Nephron progenitor cell (in vitro differentiated cells): ENCODE data around the gene CC2D2A.

Experiments used
- DNase-seq: peaks from one replicate; pipeline ENCODE4 v3.0.0; 2021
- H3K27ac Mint-ChIP-seq: 2 replicates; pipeline ENCODE4 v1.8.0; 2021; ENCODE audit warnings: mild to moderate bottlenecking, moderate library complexity, mixed read lengths
- H3K27me3 Mint-ChIP-seq: 2 replicates; pipeline ENCODE4 v1.8.0; 2021; ENCODE audit warnings: mild to moderate bottlenecking, low read depth, mixed read lengths; ENCODE audit not compliant: poor library complexity
- H3K36me3 Mint-ChIP-seq: 2 replicates; pipeline ENCODE4 v1.8.0; 2021; ENCODE audit warnings: low read depth, mixed read lengths
- H3K4me1 Mint-ChIP-seq: 2 replicates; pipeline ENCODE4 v1.8.0; 2021; ENCODE audit warnings: mixed read lengths
- H3K4me3 Mint-ChIP-seq: 2 replicates; pipeline ENCODE4 v1.8.0; 2021; ENCODE audit warnings: mild to moderate bottlenecking, moderate library complexity, mixed read lengths
- H3K9me3 Mint-ChIP-seq: 2 replicates; pipeline ENCODE4 v1.8.0; 2021; ENCODE audit warnings: mild to moderate bottlenecking, moderate library complexity, mixed read lengths
- TF ChIP-seq, protein P1 (sequence below): fragments of 200-600 bp; sonication (generic); IDR thresholded peaks from 2 replicates; pipeline ENCODE4 v1.5.0; 2021; ENCODE audit warnings: antibody characterized with exemption

Gene CC2D2A

DNA sequence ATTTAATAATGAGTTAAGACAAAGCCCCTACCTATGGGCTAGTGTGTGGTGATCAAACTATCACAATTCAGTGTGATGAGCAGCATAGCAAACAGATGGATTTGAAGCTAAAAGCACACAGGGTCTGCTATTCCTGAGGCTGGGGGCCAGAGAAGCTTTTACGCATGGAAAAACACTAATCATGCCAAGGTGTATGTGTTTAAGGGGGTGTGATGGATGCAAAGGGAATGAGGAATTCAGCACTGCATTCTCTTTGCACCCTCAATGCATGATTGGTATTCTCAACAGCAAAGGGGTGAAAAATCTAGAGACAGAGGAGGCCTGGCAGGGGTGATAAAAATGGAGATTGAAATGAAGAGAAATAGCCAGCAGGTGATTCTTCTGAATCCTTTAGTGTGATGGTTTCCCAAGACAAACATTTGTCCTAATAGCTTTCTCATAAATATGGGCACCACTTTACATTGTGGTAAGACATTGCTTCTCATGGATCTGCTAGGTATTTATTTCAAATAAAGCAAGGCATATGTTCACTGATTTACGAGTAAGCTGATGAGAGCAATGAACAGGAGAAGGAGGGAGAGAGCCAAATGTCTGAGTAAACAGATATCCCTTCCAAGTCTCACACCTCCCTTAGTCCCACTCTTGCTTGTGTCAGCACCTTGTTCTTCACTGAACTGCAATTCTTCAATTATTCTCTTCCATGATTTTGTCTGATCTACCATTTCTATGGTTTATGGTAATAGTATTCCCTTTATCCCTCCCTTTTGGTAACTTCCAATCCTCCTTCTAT lies 26.1 kb upstream of the CC2D2A start:
- H3K27me3 Mint-ChIP-seq: peaks cover 7% of the 10 kb centered on the region
- no peak overlapping the region for H3K4me3 Mint-ChIP-seq
- TF ChIP-seq, protein P1, sequence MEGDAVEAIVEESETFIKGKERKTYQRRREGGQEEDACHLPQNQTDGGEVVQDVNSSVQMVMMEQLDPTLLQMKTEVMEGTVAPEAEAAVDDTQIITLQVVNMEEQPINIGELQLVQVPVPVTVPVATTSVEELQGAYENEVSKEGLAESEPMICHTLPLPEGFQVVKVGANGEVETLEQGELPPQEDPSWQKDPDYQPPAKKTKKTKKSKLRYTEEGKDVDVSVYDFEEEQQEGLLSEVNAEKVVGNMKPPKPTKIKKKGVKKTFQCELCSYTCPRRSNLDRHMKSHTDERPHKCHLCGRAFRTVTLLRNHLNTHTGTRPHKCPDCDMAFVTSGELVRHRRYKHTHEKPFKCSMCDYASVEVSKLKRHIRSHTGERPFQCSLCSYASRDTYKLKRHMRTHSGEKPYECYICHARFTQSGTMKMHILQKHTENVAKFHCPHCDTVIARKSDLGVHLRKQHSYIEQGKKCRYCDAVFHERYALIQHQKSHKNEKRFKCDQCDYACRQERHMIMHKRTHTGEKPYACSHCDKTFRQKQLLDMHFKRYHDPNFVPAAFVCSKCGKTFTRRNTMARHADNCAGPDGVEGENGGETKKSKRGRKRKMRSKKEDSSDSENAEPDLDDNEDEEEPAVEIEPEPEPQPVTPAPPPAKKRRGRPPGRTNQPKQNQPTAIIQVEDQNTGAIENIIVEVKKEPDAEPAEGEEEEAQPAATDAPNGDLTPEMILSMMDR: no peak
- H3K36me3 Mint-ChIP-seq: peaks cover 35% of the 10 kb centered on the region
- DNase-seq: no peak
- H3K9me3 Mint-ChIP-seq: peaks cover 30% of the 10 kb centered on the region
- peak overlapping the region; percentile 84 for H3K27ac Mint-ChIP-seq
- peaks cover 10% of the 10 kb centered on the region for H3K4me1 Mint-ChIP-seq

GRCh38 chr4:15444276-15444675 lies 25.4 kb upstream of the CC2D2A start:
- Mint-ChIP-seq H3K27me3 (peaks cover 7% of the 10 kb centered on the region), H3K4me1 (peaks cover 10% of the 10 kb centered on the region), H3K36me3 (peaks cover 35% of the 10 kb centered on the region), H3K4me3 (no peak overlapping the region), H3K27ac (no peak overlapping the region), H3K9me3 (peaks cover 30% of the 10 kb centered on the region)
- TF ChIP-seq, protein P1: no peak
- no peak for DNase-seq

DNA sequence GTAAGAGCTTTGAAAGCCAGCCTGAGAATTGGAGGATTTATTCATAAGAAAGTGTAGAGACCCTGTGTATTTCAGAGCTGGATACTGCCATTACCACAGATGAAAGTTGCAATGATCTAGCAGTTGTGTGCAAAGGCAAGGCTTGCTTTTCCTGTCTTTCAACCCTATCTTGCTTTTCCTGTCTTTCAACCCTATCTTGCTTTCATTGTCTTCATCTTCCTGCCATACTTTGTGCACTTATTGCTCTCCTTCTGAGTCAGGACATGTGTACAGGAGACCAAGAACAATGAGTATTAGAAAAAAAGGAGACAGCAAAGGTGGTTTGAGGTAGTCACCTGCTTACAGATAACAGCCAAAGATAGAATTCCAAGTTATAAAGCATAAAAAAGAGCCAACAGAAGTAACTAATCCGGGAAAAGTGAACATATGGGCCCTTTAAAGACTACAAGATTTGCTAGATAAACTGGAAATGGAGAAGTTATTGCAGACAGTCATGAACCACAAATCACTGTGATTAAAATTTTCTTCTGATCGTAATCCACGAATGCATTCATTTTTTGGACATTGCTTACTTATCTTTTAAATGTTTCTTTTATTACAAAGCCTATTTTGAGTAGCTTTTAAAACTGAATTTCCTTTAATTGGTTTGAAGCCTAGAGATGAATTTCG lies 24.7 kb upstream of the CC2D2A start:
- TF ChIP-seq, protein P1: no peak
- no peak for DNase-seq
- H3K27me3 Mint-ChIP-seq: peaks cover 7% of the 10 kb centered on the region
- H3K9me3 Mint-ChIP-seq: peaks cover 30% of the 10 kb centered on the region
- peaks cover 10% of the 10 kb centered on the region for H3K4me1 Mint-ChIP-seq
- no peak overlapping the region for H3K4me3 Mint-ChIP-seq
- no peak overlapping the region for H3K27ac Mint-ChIP-seq
- peaks cover 35% of the 10 kb centered on the region for H3K36me3 Mint-ChIP-seq

DNA sequence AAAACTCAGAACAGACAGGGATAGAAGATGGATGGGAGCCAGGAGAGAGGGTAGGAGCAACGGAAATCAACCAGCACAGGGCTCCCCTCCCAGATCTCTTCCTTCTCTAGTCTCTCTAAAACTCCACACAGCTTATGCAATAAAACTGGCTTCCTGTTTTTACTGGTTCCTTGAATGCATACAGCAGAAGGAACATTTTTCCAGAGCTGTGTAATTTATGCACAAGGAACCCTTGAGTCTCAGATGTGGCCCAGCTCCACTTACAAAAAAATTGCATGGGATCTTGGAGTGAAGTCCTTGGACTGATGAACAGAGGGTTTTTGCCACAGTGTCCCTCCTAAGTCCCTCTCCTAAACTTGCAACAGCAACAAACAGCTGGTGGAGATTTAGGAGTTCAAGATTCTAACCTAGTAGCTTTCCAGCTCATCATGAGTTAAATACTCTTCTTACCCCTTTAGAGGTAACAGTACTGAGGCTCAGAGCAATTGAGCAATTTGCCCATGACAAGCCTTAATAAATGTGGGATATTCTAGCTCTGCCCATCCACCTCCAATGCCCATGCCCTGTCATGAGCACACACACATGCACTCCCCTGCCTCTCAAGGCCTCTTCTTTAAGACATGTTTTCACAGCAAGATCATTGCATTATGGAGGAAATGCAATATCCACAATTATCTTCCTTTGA lies 18.4 kb upstream of the CC2D2A start:
- Mint-ChIP-seq H3K4me1 (no peaks in the 10 kb centered on the region), H3K4me3 (no peak overlapping the region), H3K27ac (peak overlapping the region; percentile 7), H3K27me3 (no peaks in the 10 kb centered on the region), H3K9me3 (peaks cover 4% of the 10 kb centered on the region), H3K36me3 (peaks cover 7% of the 10 kb centered on the region)
- TF ChIP-seq, protein P1: no peak
- DNase-seq: no peak

DNA sequence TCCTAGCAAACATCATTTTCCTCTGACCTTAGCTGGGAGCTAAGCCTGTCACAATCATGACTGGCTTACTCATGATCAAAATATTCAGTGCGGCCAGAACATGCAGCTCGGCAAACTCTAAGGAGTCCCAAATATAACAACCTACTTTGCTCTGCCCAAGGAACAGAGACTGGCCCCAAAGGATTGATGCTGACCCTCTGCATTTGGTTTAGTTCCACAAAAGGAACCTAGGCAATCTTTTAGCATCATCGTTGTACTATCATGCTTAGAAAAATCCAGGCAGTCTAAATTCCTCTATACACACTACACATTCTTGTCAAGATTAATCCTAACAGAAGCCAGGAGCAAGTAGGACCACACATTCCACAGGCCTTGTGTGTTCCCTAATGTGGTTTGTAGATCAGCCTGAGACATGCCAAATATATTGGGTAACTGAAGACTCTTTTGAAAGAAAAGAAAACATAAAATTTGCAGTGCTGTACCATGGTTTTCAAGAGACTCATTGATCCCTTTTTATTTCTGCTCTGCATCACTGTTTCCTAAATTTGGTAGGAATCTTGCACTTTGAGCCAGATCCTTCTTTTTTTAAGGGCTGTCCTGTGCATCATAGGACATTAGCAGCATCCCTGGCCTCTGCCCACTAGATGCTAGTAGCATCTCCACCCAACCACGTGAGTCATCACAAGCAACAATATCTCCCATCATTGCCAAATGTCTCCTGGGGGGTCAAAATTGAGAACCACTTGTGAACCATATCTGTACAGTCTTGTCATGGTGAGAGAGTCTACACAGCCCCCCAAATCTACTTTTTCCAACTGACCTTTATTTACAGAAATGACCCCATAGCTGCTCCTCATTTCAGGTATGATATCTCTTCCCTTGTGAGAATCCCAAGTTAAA lies 17.6 kb upstream of the CC2D2A start:
- no peak for DNase-seq
- no peak overlapping the region for H3K4me3 Mint-ChIP-seq
- TF ChIP-seq, protein P1: no peak
- H3K27ac Mint-ChIP-seq: peak overlapping the region; percentile 29
- no peaks in the 10 kb centered on the region for H3K36me3 Mint-ChIP-seq
- H3K27me3 Mint-ChIP-seq: no peaks in the 10 kb centered on the region
- no peaks in the 10 kb centered on the region for H3K9me3 Mint-ChIP-seq
- H3K4me1 Mint-ChIP-seq: peaks cover 2% of the 10 kb centered on the region
